Activated T-helper 2 cell treated with anti-CD3 and anti-CD28 coated beads, Interferon-gamma antibody, Interleukin-2, Interleukin-4, amounts not matched to agents 10 μg/mL and 5 μg/mL and 100 μg/mL, durations not matched to agents 14 hours and 24 hours and 36 hours (primary cell): ENCODE results near the gene LATS1. TPM values are rescaled to one million over a fixed set of nuclear protein-coding genes. Genes with fewer than 3 reads are reported as not detected.

ENCODE experiments used
- DNase-seq: peaks from one replicate; pipeline ENCODE4 v3.0.0; 2021; ENCODE audit warnings: low spot score
- H3K27ac Mint-ChIP-seq: one replicate; pipeline ENCODE4 v1.8.0; 2021; ENCODE audit warnings: mixed read lengths
- H3K27me3 Mint-ChIP-seq: one replicate; pipeline ENCODE4 v1.8.0; 2021; ENCODE audit warnings: low read depth, mixed read lengths
- H3K36me3 Mint-ChIP-seq: one replicate; pipeline ENCODE4 v1.8.0; 2021; ENCODE audit warnings: low read depth, mixed read lengths
- H3K4me1 Mint-ChIP-seq: one replicate; pipeline ENCODE4 v1.8.0; 2021; ENCODE audit warnings: low read depth, mixed read lengths
- H3K4me3 Mint-ChIP-seq: one replicate; pipeline ENCODE4 v1.8.0; 2021; ENCODE audit warnings: low read depth, mild to moderate bottlenecking, moderate library complexity, mixed read lengths
- H3K9me3 Mint-ChIP-seq: one replicate; pipeline ENCODE4 v1.8.0; 2021; ENCODE audit warnings: mixed read lengths
- intact Hi-C: fragments of 100-400 bp; cut with micrococcal nuclease; formaldehyde crosslinking; loops from one replicate; pipeline ENCODE4 v1.15.1; 2023
- total RNA-seq: library from RNA; stranded (reverse); gene quantifications from 2 replicates; pipeline ENCODE4 v1.2.3, GENCODE V29; 2022

LATS1 gene
- total RNA-seq, 1 donor from 2014 or later, result 28.4 TPM

GRCh38 chr6:149723262-149723661 lies 5.4 kb upstream of the LATS1 start:
- no peaks in the 10 kb centered on the region for H3K9me3 Mint-ChIP-seq
- no peak for DNase-seq
- H3K36me3 Mint-ChIP-seq, result peaks cover 35% of the 10 kb centered on the region
- no peak overlapping the region for H3K27ac Mint-ChIP-seq
- H3K27me3 Mint-ChIP-seq, result no peaks in the 10 kb centered on the region
- intact Hi-C loops, result loop anchor here (10.0 kb wide), 1 partner anchor 202 kb away; the partner anchor contains the start of gene RAET1G
- H3K4me3 Mint-ChIP-seq, result no peak overlapping the region
- peaks cover 25% of the 10 kb centered on the region for H3K4me1 Mint-ChIP-seq

- Mint-ChIP-seq H3K36me3 (peaks cover 34% of the 10 kb centered on the region), H3K4me3 (peak overlapping the region; percentile 24), H3K27me3 (no peaks in the 10 kb centered on the region), H3K27ac (peak overlapping the region; percentile 42), H3K4me1 (peaks cover 32% of the 10 kb centered on the region), H3K9me3 (no peaks in the 10 kb centered on the region)
- intact Hi-C loops, result loop anchor here (2.0 to 10.0 kb wide), 3 partner anchors 27 to 285 kb away; partner anchors contain the start of genes KATNA1 and NUP43
- no peak for DNase-seq
These were observed 1.6 kb upstream of the LATS1 start for GRCh38 chr6:149719531-149719930.

GRCh38 chr6:149717255-149717587 lies 680 bp downstream of the LATS1 start:
- Mint-ChIP-seq H3K4me3 (peak overlapping the region; percentile 96), H3K9me3 (no peaks in the 10 kb centered on the region), H3K27me3 (no peaks in the 10 kb centered on the region), H3K27ac (peak overlapping the region; percentile 83), H3K36me3 (peaks cover 30% of the 10 kb centered on the region), H3K4me1 (peaks cover 31% of the 10 kb centered on the region)
- intact Hi-C loops, result loop anchor here (10.0 kb wide), 1 partner anchor 288 kb away; no protein-coding TSS in a partner anchor
- no peak for DNase-seq

GRCh38 chr6:149716181-149716963 lies 1.5 kb downstream of the LATS1 start:
- intact Hi-C loops, result loop anchor here (10.0 kb wide), 1 partner anchor 288 kb away; no protein-coding TSS in a partner anchor
- Mint-ChIP-seq H3K27me3 (no peaks in the 10 kb centered on the region), H3K36me3 (peaks cover 33% of the 10 kb centered on the region), H3K4me1 (peaks cover 34% of the 10 kb centered on the region), H3K9me3 (no peaks in the 10 kb centered on the region), H3K4me3 (peak overlapping the region; percentile 96), H3K27ac (peak overlapping the region; percentile 74)
- DNase-seq, result no peak

GRCh38 chr6:149714442-149714841 lies 3.5 kb downstream of the LATS1 start:
- Mint-ChIP-seq H3K27me3 (no peaks in the 10 kb centered on the region), H3K9me3 (no peaks in the 10 kb centered on the region), H3K4me3 (no peak overlapping the region), H3K36me3 (peaks cover 39% of the 10 kb centered on the region), H3K27ac (no peak overlapping the region), H3K4me1 (peaks cover 39% of the 10 kb centered on the region)
- no peak for DNase-seq
- intact Hi-C loops, result loop anchor here (10.0 kb wide), 1 partner anchor 290 kb away; no protein-coding TSS in a partner anchor

- H3K4me1 Mint-ChIP-seq, result peaks cover 40% of the 10 kb centered on the region
- H3K36me3 Mint-ChIP-seq, result peaks cover 33% of the 10 kb centered on the region
- H3K9me3 Mint-ChIP-seq, result no peaks in the 10 kb centered on the region
- intact Hi-C loops, result loop anchor here (10.0 kb wide), 1 partner anchor 293 kb away; no protein-coding TSS in a partner anchor
- DNase-seq, result no peak
- no peak overlapping the region for H3K27ac Mint-ChIP-seq
- no peak overlapping the region for H3K4me3 Mint-ChIP-seq
- no peaks in the 10 kb centered on the region for H3K27me3 Mint-ChIP-seq
These were observed 6.2 kb downstream of the LATS1 start for GRCh38 chr6:149711711-149712110.

- Mint-ChIP-seq H3K4me1 (peaks cover 28% of the 10 kb centered on the region), H3K4me3 (no peak overlapping the region)
- DNase-seq, result no peak
These were observed 16.2 kb downstream of the LATS1 start for GRCh38 chr6:149701714-149702113.

GRCh38 chr6:149699150-149699549 lies 18.8 kb downstream of the LATS1 start:
- peaks cover 28% of the 10 kb centered on the region for H3K36me3 Mint-ChIP-seq
- no peak for DNase-seq
- peaks cover 20% of the 10 kb centered on the region for H3K4me1 Mint-ChIP-seq
- H3K27me3 Mint-ChIP-seq, result no peaks in the 10 kb centered on the region
- no peak overlapping the region for H3K27ac Mint-ChIP-seq
- no peak overlapping the region for H3K4me3 Mint-ChIP-seq
- no peaks in the 10 kb centered on the region for H3K9me3 Mint-ChIP-seq
- intact Hi-C loops, result no loop called here

More at GRCh38 chr6:149701714-149702113, 16.2 kb downstream of the LATS1 start:
- Mint-ChIP-seq H3K27ac (no peak overlapping the region), H3K9me3 (no peaks in the 10 kb centered on the region), H3K27me3 (no peaks in the 10 kb centered on the region), H3K36me3 (peaks cover 27% of the 10 kb centered on the region)
- intact Hi-C loops, result no loop called here

GRCh38 chr6:149698175-149698574 lies 19.7 kb downstream of the LATS1 start:
- Mint-ChIP-seq H3K27ac (no peak overlapping the region), H3K9me3 (no peaks in the 10 kb centered on the region), H3K36me3 (peaks cover 32% of the 10 kb centered on the region), H3K4me1 (peaks cover 18% of the 10 kb centered on the region), H3K4me3 (no peak overlapping the region), H3K27me3 (no peaks in the 10 kb centered on the region)
- intact Hi-C loops, result no loop called here
- no peak for DNase-seq

GRCh38 chr6:149696901-149697300 lies 21.0 kb downstream of the LATS1 start:
- intact Hi-C loops, result no loop called here
- H3K4me1 Mint-ChIP-seq, result peaks cover 17% of the 10 kb centered on the region

GRCh38 chr6:149694921-149695320 lies 23.0 kb downstream of the LATS1 start:
- H3K36me3 Mint-ChIP-seq, result peaks cover 45% of the 10 kb centered on the region
- H3K27me3 Mint-ChIP-seq, result no peaks in the 10 kb centered on the region
- H3K4me1 Mint-ChIP-seq, result peaks cover 19% of the 10 kb centered on the region
- H3K4me3 Mint-ChIP-seq, result no peak overlapping the region
- H3K27ac Mint-ChIP-seq, result no peak overlapping the region
- intact Hi-C loops, result no loop called here
- no peak for DNase-seq
- H3K9me3 Mint-ChIP-seq, result no peaks in the 10 kb centered on the region

More at GRCh38 chr6:149696901-149697300, 21.0 kb downstream of the LATS1 start:
- H3K36me3 Mint-ChIP-seq, result peaks cover 40% of the 10 kb centered on the region
- H3K27ac Mint-ChIP-seq, result peak overlapping the region; percentile 17
- no peak for DNase-seq
- no peaks in the 10 kb centered on the region for H3K27me3 Mint-ChIP-seq
- no peaks in the 10 kb centered on the region for H3K9me3 Mint-ChIP-seq
- H3K4me3 Mint-ChIP-seq, result no peak overlapping the region

GRCh38 chr6:149691201-149691600 lies 26.7 kb downstream of the LATS1 start:
- intact Hi-C loops, result no loop called here
- Mint-ChIP-seq H3K27me3 (no peaks in the 10 kb centered on the region), H3K27ac (no peak overlapping the region), H3K4me1 (peaks cover 23% of the 10 kb centered on the region), H3K4me3 (no peak overlapping the region), H3K9me3 (no peaks in the 10 kb centered on the region), H3K36me3 (peaks cover 53% of the 10 kb centered on the region)
- no peak for DNase-seq

GRCh38 chr6:149686230-149686629 lies 31.7 kb downstream of the LATS1 start:
- Mint-ChIP-seq H3K4me3 (no peak overlapping the region), H3K27me3 (no peaks in the 10 kb centered on the region), H3K27ac (peak overlapping the region; percentile 65), H3K9me3 (no peaks in the 10 kb centered on the region), H3K36me3 (peaks cover 50% of the 10 kb centered on the region), H3K4me1 (peaks cover 24% of the 10 kb centered on the region)
- DNase-seq, result no peak
- intact Hi-C loops, result loop anchor here (1.0 to 2.0 kb wide), 2 partner anchors 32 to 37 kb away; partner anchors contain the start of genes KATNA1 and LATS1
